ENCODE measurements around the gene EFNA3.

Gene EFNA3

DNA sequence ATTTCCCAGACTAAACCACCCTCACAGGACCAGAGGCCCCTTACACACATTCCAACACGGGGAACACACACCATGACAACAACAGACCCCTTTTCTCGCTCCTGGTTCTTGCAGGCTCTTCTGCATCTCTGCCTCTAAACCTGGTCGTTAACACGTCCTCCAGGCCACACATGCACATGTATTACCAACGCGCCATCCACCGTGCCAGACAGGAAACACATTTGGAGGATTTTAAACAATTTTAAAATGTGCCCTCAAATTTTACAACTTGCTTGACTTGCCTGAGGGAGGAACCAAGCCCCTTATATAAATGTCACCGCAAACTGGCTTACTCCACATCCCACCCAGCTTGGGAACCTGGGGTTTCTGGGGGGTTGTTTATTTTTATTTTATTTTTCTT, 32.2 kb downstream of the EFNA3 start:
- Histone ChIP-seq H4K20me1 (ENCODE audit: low read depth, low read length) (no peaks in the 10 kb centered on the region), H3K27ac (ENCODE audit: low read depth, low read length) (no peak overlapping the region), H3K4me2 (ENCODE audit: low read depth, low read length, poor library complexity, severe bottlenecking) (no peak overlapping the region), H3K9me2 (replicated peaks; ENCODE audit: insufficient read depth, low read length) (no peaks in the 10 kb centered on the region), H3K27me3 (ENCODE audit: low read length) (no peaks in the 10 kb centered on the region), H3K4me3 (ENCODE audit: insufficient read depth, low read length, poor library complexity, severe bottlenecking) (no peak overlapping the region), H3F3A (ENCODE audit: insufficient read depth) (no peaks in the 10 kb centered on the region), H3K9ac (ENCODE audit: low read length) (no peak overlapping the region), H2AFZ (ENCODE audit: low read depth, low read length, severe bottlenecking) (no peak overlapping the region), H3K79me2 (ENCODE audit: insufficient read depth, low read length) (no peaks in the 10 kb centered on the region), H3K9me3 (ENCODE audit: insufficient read depth, low read length) (no peaks in the 10 kb centered on the region), H3K36me3 (ENCODE audit: low read length) (no peaks in the 10 kb centered on the region)
- TF ChIP-seq EZH2phosphoT487 (conservative IDR thresholded peaks at IDR 0.05; ENCODE audit: low read length), result no peak
- TF ChIP-seq, protein P1, sequence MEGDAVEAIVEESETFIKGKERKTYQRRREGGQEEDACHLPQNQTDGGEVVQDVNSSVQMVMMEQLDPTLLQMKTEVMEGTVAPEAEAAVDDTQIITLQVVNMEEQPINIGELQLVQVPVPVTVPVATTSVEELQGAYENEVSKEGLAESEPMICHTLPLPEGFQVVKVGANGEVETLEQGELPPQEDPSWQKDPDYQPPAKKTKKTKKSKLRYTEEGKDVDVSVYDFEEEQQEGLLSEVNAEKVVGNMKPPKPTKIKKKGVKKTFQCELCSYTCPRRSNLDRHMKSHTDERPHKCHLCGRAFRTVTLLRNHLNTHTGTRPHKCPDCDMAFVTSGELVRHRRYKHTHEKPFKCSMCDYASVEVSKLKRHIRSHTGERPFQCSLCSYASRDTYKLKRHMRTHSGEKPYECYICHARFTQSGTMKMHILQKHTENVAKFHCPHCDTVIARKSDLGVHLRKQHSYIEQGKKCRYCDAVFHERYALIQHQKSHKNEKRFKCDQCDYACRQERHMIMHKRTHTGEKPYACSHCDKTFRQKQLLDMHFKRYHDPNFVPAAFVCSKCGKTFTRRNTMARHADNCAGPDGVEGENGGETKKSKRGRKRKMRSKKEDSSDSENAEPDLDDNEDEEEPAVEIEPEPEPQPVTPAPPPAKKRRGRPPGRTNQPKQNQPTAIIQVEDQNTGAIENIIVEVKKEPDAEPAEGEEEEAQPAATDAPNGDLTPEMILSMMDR (IDR thresholded peaks at IDR 0.05; ENCODE audit: insufficient read depth, low read length, poor library complexity, severe bottlenecking), result no peak

DNA sequence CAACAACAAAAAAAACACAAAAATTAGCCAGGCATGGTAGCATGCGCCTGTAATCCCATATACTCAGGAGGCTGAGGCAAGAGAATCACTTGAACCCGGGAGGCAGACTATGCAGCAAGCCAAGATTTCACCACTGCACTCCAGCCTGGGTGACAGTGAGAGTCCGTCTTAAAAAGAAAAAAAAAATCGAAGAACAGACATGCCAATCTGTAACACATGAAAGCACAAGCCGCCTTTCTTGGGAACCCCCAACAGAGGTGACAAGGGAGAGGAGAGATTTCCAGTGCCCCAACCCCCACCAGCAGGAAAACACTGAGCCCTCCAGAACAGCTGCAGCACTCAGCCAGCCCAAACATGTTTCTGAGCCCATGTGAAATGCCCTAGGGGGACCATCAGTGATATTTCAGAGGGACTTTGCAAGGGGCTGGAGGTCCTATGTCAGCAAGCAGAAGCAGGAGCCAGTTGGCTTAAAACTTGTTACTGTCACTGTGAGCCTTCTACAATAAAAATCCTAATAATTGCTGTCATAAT, 34.9 kb downstream of the EFNA3 start:
- TF ChIP-seq EZH2phosphoT487 (conservative IDR thresholded peaks at IDR 0.05; ENCODE audit: low read length), result no peak
- TF ChIP-seq, protein P1 (IDR thresholded peaks at IDR 0.05; ENCODE audit: insufficient read depth, low read length, poor library complexity, severe bottlenecking), result no peak

DNA sequence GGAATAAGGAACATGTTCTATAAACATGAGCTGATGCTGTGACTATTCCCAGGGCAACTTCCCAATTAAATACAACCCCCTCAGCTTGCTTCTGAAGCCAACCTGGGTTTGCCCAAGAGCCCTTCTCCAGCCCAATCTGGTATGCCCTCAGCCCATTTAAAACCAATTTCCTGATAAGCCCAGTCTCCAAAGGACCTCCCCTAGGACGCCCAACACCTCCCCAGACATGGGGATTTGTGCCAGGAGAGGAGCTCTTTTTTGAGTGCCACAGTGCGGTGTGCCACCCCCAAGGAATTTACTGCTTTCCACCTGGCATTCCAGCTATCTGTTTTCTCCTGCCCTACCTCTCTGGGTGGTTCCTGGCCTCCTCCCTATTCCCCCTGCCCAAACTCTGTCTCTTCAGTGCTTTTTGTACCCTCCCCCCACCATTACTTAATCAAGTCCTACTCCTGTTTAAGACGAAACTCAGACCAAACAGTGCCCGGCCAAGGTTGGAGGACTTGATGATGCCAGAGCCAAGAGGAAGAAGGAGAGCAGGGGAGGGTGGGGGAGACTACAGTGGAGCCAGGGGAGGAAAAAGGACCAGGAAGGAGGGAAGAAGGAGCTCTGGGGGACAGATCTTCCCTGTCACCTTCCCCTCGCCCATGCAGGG, 37.6 kb downstream of the EFNA3 start:
- Histone ChIP-seq H3K4me3 (ENCODE audit: insufficient read depth, low read length, poor library complexity, severe bottlenecking) (no peak overlapping the region), H2AFZ (ENCODE audit: low read depth, low read length, severe bottlenecking) (no peak overlapping the region), H3K36me3 (ENCODE audit: low read length) (no peaks in the 10 kb centered on the region), H3K4me2 (ENCODE audit: low read depth, low read length, poor library complexity, severe bottlenecking) (no peak overlapping the region), H3K79me2 (ENCODE audit: insufficient read depth, low read length) (no peaks in the 10 kb centered on the region), H3K27ac (ENCODE audit: low read depth, low read length) (no peak overlapping the region), H4K20me1 (ENCODE audit: low read depth, low read length) (no peaks in the 10 kb centered on the region), H3K9ac (ENCODE audit: low read length) (no peak overlapping the region), H3F3A (ENCODE audit: insufficient read depth) (no peaks in the 10 kb centered on the region), H3K9me3 (ENCODE audit: insufficient read depth, low read length) (no peaks in the 10 kb centered on the region), H3K9me2 (replicated peaks; ENCODE audit: insufficient read depth, low read length) (no peaks in the 10 kb centered on the region), H3K27me3 (ENCODE audit: low read length) (no peaks in the 10 kb centered on the region)
- TF ChIP-seq, protein P1 (IDR thresholded peaks at IDR 0.05; ENCODE audit: insufficient read depth, low read length, poor library complexity, severe bottlenecking), result no peak
- no peak for TF ChIP-seq EZH2phosphoT487 (conservative IDR thresholded peaks at IDR 0.05; ENCODE audit: low read length)

More for the DNA sequence above, 34.9 kb downstream of the EFNA3 start:
- Histone ChIP-seq H3K9me3 (ENCODE audit: insufficient read depth, low read length) (no peaks in the 10 kb centered on the region), H3K79me2 (ENCODE audit: insufficient read depth, low read length) (no peaks in the 10 kb centered on the region), H3K27me3 (ENCODE audit: low read length) (no peaks in the 10 kb centered on the region), H3K9ac (ENCODE audit: low read length) (no peak overlapping the region), H3F3A (ENCODE audit: insufficient read depth) (no peaks in the 10 kb centered on the region), H3K27ac (ENCODE audit: low read depth, low read length) (no peak overlapping the region), H3K4me3 (ENCODE audit: insufficient read depth, low read length, poor library complexity, severe bottlenecking) (no peak overlapping the region), H3K36me3 (ENCODE audit: low read length) (no peaks in the 10 kb centered on the region), H3K9me2 (replicated peaks; ENCODE audit: insufficient read depth, low read length) (no peaks in the 10 kb centered on the region), H2AFZ (ENCODE audit: low read depth, low read length, severe bottlenecking) (no peak overlapping the region), H4K20me1 (ENCODE audit: low read depth, low read length) (no peaks in the 10 kb centered on the region), H3K4me2 (ENCODE audit: low read depth, low read length, poor library complexity, severe bottlenecking) (no peak overlapping the region)

Data from SU-DHL-6 (cell line).